Panc1 (cell line): ENCODE data around the gene CADM1. TPM values are rescaled to one million over a fixed set of nuclear protein-coding genes. Genes with fewer than 3 reads are reported as not detected.
A peak's percentile ranks its signal among the peaks of the same experiment; 100 is the strongest.

Experiments
- ATAC-seq: fragments of 200-7000 bp; cut with Tn5 transposase; 2 replicates; pipeline ENCODE4 v1.9.1; 2020; ENCODE audit warnings: mild to moderate bottlenecking, moderate library complexity
- BruUV-seq: library from RNA; stranded (reverse); fragments of 400-500 nt; replicated peaks from 2 replicates; lab custom pipeline; 2021; lab: Mats Ljungman, UMichigan
- CTCF ChIA-PET: fragments of 300-600 bp; sonication (Branson Sonifier 250); formaldehyde crosslinking; loops from one replicate; lab custom pipeline; 2022; ENCODE audit warnings: antibody characterized with exemption; lab: Charles Lee
- POLR2A ChIA-PET: fragments of 300-600 bp; sonication (Branson Sonifier 250); formaldehyde crosslinking; loops from one replicate; lab custom pipeline; 2022; ENCODE audit warnings: antibody characterized with exemption; lab: Charles Lee
- DNase-seq: peaks from one replicate; pipeline ENCODE4 v3.0.0-alpha.2; 2010; ENCODE audit warnings: low read depth, low spot score
- H3K27ac ChIP-seq: 2 replicates; pipeline ENCODE4 v1.5.1; 2011; ENCODE audit warnings: mild to moderate bottlenecking, low read length, inconsistent platforms
- H3K27me3 ChIP-seq: fragments of 200-500 bp; sonication (Bioruptor generic); 2 replicates; pipeline ENCODE4 v1.6.0; 2014; ENCODE audit warnings: low read length, inconsistent platforms; ENCODE audit not compliant: control insufficient read depth, insufficient read depth
- H3K36me3 ChIP-seq: fragments of 200-500 bp; sonication (Bioruptor generic); 2 replicates; pipeline ENCODE4 v1.5.1; 2014; ENCODE audit warnings: inconsistent platforms, mild to moderate bottlenecking, low read length, moderate library complexity; ENCODE audit not compliant: control insufficient read depth, insufficient read depth
- H3K4me1 ChIP-seq: 2 replicates; pipeline ENCODE4 v1.5.1; 2011; ENCODE audit warnings: inconsistent platforms, mild to moderate bottlenecking, low read length, moderate library complexity; ENCODE audit not compliant: control insufficient read depth, insufficient read depth
- H3K4me3 ChIP-seq, 2 experiments: 2 replicates each; pipeline ENCODE4 v1.5.1; 2011 to 2012; ENCODE audit warnings: low read depth in 2 of 2, low read length in 2 of 2, mild to moderate bottlenecking in 2 of 2, inconsistent platforms in 1 of 2, moderate library complexity in 1 of 2
- H3K9me3 ChIP-seq: fragments of 200-500 bp; sonication (Bioruptor generic); 2 replicates; pipeline ENCODE4 v1.5.1; 2014; ENCODE audit warnings: low read depth, mild to moderate bottlenecking, inconsistent platforms, low read length, moderate library complexity; ENCODE audit not compliant: control insufficient read depth, insufficient read depth
- CTCF ChIP-seq: fragments of 450-650 bp; IDR thresholded peaks from 2 replicates; pipeline ENCODE4 v1.5.1; 2017; ENCODE audit warnings: mild to moderate bottlenecking
- POLR2AphosphoS5 ChIP-seq: IDR thresholded peaks from 2 replicates; pipeline ENCODE4 v1.6.1; 2012; ENCODE audit warnings: mild to moderate bottlenecking, low read depth, low read length, moderate library complexity
- SIN3A ChIP-seq: IDR thresholded peaks from 2 replicates; pipeline ENCODE4 v1.6.1; 2012; ENCODE audit warnings: low read depth, mild to moderate bottlenecking, low read length, moderate library complexity, borderline replicate concordance; ENCODE audit not compliant: insufficient read depth
- TCF7L2 ChIP-seq: IDR thresholded peaks from 2 replicates; pipeline ENCODE4 v1.6.1; 2011; ENCODE audit warnings: mild to moderate bottlenecking, low read depth, low read length, inconsistent platforms
- in situ Hi-C: cut with HindIII; loops from 2 replicates; pipeline ENCODE4 v1.10.0; 2016; ENCODE audit warnings: low sequenced_read_pairs, low pct_unique_long_range_greater_than_20kb
- intact Hi-C: fragments of 100-400 bp; cut with micrococcal nuclease; formaldehyde crosslinking; loops from one replicate; pipeline ENCODE4 v1.10.0; 2022; ENCODE audit not compliant: unreplicated experiment
- total RNA-seq: library from RNA; stranded (reverse); gene quantifications from one replicate; pipeline ENCODE4 v1.2.1, GENCODE V29; 2021; ENCODE audit not compliant: unreplicated experiment
- TF ChIP-seq, protein P1 (sequence below), 2 experiments: IDR thresholded peaks; 2 replicates each; pipeline ENCODE4 v1.6.1; 2011 to 2012; ENCODE audit warnings: low read depth in 2 of 2, control low read depth in 1 of 2, low read length in 1 of 2, mild to moderate bottlenecking in 1 of 2, moderate library complexity in 1 of 2; ENCODE audit not compliant: insufficient read depth in 1 of 2

The CADM1 gene
- total RNA-seq, 1 experiment from 2014 or later: 3.9 TPM

DNA sequence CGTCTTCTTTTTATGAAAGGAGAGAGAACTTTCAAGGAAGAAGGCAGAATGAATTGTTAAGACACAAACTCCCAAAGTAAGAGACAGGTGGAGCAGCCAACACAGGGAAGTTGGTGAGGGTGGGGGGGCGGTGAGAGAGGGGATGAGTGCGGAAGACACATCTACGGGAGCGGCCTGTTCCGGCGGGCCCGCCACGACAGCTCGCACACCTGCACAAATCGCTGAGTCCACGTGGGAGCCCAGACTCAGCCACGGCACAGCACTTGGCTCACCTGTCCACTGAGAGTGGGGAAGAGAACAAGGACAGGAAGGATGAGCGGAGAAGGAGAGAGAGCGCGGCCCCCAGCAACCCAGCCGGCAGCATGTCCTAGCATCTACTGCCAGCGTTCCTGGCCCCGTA lies 331.1 kb downstream of the CADM1 start:
- POLR2A ChIA-PET: no interaction called here
- CTCF ChIA-PET: no interaction called here
- Histone ChIP-seq H3K36me3 (no peaks in the 10 kb centered on the region), H3K4me1 (no peaks in the 10 kb centered on the region), H3K27me3 (no peaks in the 10 kb centered on the region), H3K4me3 (no peak overlapping the region), H3K27ac (no peak overlapping the region), H3K9me3 (no peaks in the 10 kb centered on the region)
- in situ Hi-C loops: no loop called here
- no TSS peak for BruUV-seq
- DNase-seq (no peak), ATAC-seq (no peak)
- intact Hi-C loops: no loop called here
- no peak for TF ChIP-seq TCF7L2

DNA sequence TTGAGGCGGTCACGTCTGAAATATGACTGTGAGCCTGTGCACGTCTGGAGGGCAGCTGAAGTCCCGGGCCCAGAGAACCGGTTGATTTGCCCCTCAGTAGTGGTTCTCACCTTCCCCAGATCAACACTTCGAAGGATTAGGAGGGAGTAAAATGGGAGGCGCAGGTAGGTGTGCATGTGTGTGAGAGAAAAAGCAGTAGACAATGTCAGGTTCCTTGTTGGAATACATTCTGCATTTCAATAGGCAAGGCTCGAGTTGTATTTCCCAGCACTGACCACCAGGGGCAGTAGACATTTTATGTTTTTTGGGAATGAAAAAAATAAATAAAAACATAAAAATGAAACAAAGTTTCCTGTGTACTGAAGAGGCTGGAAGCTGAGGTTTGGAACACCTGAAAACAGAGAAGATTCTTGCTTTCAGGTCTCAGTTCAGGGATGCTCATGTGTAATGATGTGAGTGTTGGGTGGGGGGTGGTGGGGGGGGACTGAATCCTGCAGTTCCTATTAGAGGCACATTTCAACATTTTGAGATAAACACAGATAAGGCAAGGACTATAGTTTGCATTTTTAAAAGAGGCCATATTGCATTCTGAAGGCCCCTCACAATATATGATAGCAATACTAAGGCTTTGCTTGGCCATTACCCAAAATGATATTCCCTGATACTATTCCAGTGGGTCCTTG lies 333.9 kb downstream of the CADM1 start:
- H3K27ac ChIP-seq: no peak overlapping the region
- H3K36me3 ChIP-seq: no peaks in the 10 kb centered on the region
- ATAC-seq: no peak
- TF ChIP-seq POLR2AphosphoS5: no peak
- peak; percentile 91 for TF ChIP-seq CTCF
- ChIA-PET POLR2A (no interaction called here), CTCF (no interaction called here)
- no TSS peak for BruUV-seq
- no peak overlapping the region for H3K4me3 ChIP-seq
- no peaks in the 10 kb centered on the region; the same call in none of the 2 replicates for H3K27me3 ChIP-seq
- DNase-seq: no peak
- intact Hi-C loops (no loop called here), in situ Hi-C loops (no loop called here)
- H3K9me3 ChIP-seq: no peaks in the 10 kb centered on the region
- H3K4me1 ChIP-seq: no peaks in the 10 kb centered on the region

GRCh38 chr11:115169251-115169650 lies 335.0 kb downstream of the CADM1 start:
- H3K27ac ChIP-seq: no peak overlapping the region
- intact Hi-C loops (no loop called here), in situ Hi-C loops (no loop called here)
- H3K4me3 ChIP-seq: no peak overlapping the region
- H3K27me3 ChIP-seq: no peaks in the 10 kb centered on the region; the same call in none of the 2 replicates
- ChIA-PET CTCF (no interaction called here), POLR2A (no interaction called here)
- DNase-seq: no peak
- no peaks in the 10 kb centered on the region for H3K4me1 ChIP-seq
- TF ChIP-seq TCF7L2: no peak
- H3K36me3 ChIP-seq: no peaks in the 10 kb centered on the region
- H3K9me3 ChIP-seq: no peaks in the 10 kb centered on the region
- no TSS peak for BruUV-seq
- no peak for ATAC-seq

DNA sequence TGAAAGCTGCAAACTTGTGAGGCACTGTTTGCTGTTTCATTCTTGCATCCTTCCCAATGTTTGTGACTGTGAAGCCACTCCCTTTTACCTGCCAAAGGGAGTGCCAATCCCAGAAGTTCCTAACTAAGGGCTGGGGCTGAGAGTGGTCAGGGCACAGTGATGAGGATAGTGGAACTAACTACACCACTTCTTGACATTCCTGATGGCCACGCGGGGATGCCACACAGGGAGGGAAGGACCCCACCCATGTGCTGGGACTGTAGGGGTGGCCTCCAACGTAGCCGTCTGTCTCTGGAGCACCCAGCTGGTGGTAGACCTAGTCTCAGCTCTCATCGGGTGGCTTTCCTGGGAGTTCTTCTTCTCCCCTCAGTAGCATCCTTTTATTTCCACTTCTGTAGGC lies 335.5 kb downstream of the CADM1 start:
- ChIA-PET POLR2A (no interaction called here), CTCF (interaction anchor here (0.6 kb wide), 1 partner anchor 10 kb away, joined by 3 read pairs; no protein-coding TSS in a partner anchor)
- DNase-seq: no peak

More for the DNA sequence above, 335.5 kb downstream of the CADM1 start:
- no peaks in the 10 kb centered on the region for H3K36me3 ChIP-seq
- H3K27me3 ChIP-seq: no peaks in the 10 kb centered on the region; the same call in none of the 2 replicates
- ATAC-seq: no peak
- no peaks in the 10 kb centered on the region for H3K4me1 ChIP-seq
- TF ChIP-seq POLR2AphosphoS5 (no peak), TCF7L2 (no peak), SIN3A (no peak), CTCF (no peak)
- TF ChIP-seq, protein P1, sequence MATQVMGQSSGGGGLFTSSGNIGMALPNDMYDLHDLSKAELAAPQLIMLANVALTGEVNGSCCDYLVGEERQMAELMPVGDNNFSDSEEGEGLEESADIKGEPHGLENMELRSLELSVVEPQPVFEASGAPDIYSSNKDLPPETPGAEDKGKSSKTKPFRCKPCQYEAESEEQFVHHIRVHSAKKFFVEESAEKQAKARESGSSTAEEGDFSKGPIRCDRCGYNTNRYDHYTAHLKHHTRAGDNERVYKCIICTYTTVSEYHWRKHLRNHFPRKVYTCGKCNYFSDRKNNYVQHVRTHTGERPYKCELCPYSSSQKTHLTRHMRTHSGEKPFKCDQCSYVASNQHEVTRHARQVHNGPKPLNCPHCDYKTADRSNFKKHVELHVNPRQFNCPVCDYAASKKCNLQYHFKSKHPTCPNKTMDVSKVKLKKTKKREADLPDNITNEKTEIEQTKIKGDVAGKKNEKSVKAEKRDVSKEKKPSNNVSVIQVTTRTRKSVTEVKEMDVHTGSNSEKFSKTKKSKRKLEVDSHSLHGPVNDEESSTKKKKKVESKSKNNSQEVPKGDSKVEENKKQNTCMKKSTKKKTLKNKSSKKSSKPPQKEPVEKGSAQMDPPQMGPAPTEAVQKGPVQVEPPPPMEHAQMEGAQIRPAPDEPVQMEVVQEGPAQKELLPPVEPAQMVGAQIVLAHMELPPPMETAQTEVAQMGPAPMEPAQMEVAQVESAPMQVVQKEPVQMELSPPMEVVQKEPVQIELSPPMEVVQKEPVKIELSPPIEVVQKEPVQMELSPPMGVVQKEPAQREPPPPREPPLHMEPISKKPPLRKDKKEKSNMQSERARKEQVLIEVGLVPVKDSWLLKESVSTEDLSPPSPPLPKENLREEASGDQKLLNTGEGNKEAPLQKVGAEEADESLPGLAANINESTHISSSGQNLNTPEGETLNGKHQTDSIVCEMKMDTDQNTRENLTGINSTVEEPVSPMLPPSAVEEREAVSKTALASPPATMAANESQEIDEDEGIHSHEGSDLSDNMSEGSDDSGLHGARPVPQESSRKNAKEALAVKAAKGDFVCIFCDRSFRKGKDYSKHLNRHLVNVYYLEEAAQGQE (IDR thresholded peaks at IDR 0.05; ENCODE audit: insufficient read depth in 1 of 2, low read depth in 2 of 2, low read length in 1 of 2): no peak
- BruUV-seq: no TSS peak
- no peak overlapping the region for H3K4me3 ChIP-seq
- no peak overlapping the region for H3K27ac ChIP-seq
- intact Hi-C loops (no loop called here), in situ Hi-C loops (no loop called here)
- no peaks in the 10 kb centered on the region for H3K9me3 ChIP-seq
